ENCODE results near the gene SPTBN4. TPM values are rescaled to one million over a fixed set of nuclear protein-coding genes. Genes with fewer than 3 reads are reported as not detected.

SPTBN4 gene
- total RNA-seq, 2 donors from 2014 or later: 0.21 to 0.25 TPM

- no peaks in the 10 kb centered on the region for H3K9me3 ChIP-seq (ENCODE audit: control insufficient read depth, low read length, poor library complexity, severe bottlenecking)
- Mint-ChIP-seq H3K27me3 (peaks cover 37% of the 10 kb centered on the region), H3K36me3 (ENCODE audit: low read depth) (peaks cover 9% of the 10 kb centered on the region), H3K4me1 (peaks cover 26% of the 10 kb centered on the region), H3K27ac (peak overlapping the region; percentile 49), H3K4me3 (no peak overlapping the region)
- ATAC-seq (no peak), DNase-seq (no peak)
These were observed 57.9 kb downstream of the SPTBN4 start for GRCh38 chr19:40524655-40525054.

DNA sequence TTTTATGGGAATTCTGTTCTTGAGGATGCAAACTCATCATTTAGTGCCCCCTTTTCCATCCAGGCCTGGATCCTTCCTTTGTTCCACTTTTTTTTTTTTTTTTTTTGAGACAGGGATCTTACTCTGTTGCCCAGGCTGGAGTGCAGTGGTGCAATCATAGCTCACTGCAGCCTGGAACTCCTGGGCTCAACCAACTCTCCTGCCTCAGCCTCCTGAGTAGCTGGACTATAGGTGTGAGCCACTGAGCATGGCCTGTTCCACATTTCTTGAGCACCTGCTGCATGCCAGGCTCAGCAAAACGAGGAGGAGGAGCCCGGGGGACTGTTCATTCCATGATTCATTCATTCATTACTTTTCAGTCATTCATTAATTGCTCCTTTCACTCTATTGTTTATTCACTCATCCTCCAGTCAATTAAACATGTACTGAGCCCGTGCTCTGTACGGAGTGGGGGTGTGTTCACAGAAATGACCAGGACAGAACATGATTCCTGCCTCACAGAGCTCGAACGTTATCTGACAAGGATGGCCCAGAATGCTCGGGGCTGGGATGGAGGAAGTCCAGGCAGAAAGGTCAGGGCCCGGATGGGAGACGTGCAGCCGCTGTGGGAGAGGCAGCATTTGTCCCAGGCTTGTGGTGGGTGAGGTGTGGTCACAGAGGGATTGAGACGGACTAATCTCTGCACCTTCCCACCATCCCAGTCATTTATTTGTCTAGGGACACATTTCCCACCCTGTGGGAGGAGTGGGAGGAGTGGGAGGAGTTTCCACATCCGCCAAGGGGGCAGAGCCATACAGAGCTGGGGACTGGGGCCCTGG, 58.6 kb downstream of the SPTBN4 start:
- no peak for DNase-seq
- Mint-ChIP-seq H3K36me3 (ENCODE audit: low read depth) (peaks cover 7% of the 10 kb centered on the region), H3K4me1 (peaks cover 27% of the 10 kb centered on the region), H3K4me3 (no peak overlapping the region), H3K27me3 (peaks cover 33% of the 10 kb centered on the region), H3K27ac (peak overlapping the region; percentile 49)
- ATAC-seq: no peak
- H3K9me3 ChIP-seq (ENCODE audit: control insufficient read depth, low read length, poor library complexity, severe bottlenecking): no peaks in the 10 kb centered on the region

- peak overlapping the region; percentile 31 for H3K4me3 Mint-ChIP-seq
These were observed 61.3 kb downstream of the SPTBN4 start for GRCh38 chr19:40528078-40528477.

DNA sequence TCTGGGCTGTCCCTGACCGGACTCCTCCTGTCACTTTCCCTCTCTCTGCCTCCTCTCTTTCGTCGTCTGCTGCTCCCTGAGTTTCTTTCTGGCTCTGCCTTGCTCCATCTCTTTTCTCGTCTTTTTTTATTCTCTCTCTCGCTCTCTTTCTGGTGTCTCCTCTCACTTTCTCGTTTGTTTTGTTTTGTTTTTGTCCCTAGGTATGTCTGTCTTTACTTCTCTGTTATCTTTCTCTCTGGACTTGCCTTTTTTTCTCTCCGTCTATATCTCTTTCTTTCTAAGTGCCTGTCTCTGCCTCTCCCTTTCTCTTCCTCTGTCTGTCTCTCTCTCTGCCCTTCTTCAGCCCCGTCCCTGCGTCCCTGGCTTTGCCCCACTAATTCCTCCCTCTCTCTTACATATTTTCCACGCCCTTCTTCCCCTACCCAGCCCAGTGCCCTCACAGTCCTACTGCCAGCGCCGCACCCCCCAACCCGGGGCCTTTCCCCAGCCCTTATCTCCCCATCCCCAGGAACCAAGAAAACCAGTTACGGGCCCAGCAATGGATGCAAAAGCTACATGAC, 61.8 kb downstream of the SPTBN4 start:
- Mint-ChIP-seq H3K4me1 (peaks cover 31% of the 10 kb centered on the region), H3K27me3 (peaks cover 37% of the 10 kb centered on the region), H3K4me3 (peak overlapping the region; percentile 84), H3K27ac (peak overlapping the region; percentile 67), H3K36me3 (ENCODE audit: low read depth) (peaks cover 6% of the 10 kb centered on the region)
- ATAC-seq (no peak), DNase-seq (no peak)
- H3K9me3 ChIP-seq (ENCODE audit: control insufficient read depth, low read length, poor library complexity, severe bottlenecking): no peaks in the 10 kb centered on the region

More at GRCh38 chr19:40528078-40528477, 61.3 kb downstream of the SPTBN4 start:
- H3K27ac Mint-ChIP-seq: no peak overlapping the region
- H3K36me3 Mint-ChIP-seq (ENCODE audit: low read depth): peaks cover 6% of the 10 kb centered on the region
- H3K9me3 ChIP-seq (ENCODE audit: control insufficient read depth, low read length, poor library complexity, severe bottlenecking): no peaks in the 10 kb centered on the region
- H3K27me3 Mint-ChIP-seq: peaks cover 40% of the 10 kb centered on the region
- DNase-seq (no peak), ATAC-seq (no peak)
- H3K4me1 Mint-ChIP-seq: peaks cover 31% of the 10 kb centered on the region

DNA sequence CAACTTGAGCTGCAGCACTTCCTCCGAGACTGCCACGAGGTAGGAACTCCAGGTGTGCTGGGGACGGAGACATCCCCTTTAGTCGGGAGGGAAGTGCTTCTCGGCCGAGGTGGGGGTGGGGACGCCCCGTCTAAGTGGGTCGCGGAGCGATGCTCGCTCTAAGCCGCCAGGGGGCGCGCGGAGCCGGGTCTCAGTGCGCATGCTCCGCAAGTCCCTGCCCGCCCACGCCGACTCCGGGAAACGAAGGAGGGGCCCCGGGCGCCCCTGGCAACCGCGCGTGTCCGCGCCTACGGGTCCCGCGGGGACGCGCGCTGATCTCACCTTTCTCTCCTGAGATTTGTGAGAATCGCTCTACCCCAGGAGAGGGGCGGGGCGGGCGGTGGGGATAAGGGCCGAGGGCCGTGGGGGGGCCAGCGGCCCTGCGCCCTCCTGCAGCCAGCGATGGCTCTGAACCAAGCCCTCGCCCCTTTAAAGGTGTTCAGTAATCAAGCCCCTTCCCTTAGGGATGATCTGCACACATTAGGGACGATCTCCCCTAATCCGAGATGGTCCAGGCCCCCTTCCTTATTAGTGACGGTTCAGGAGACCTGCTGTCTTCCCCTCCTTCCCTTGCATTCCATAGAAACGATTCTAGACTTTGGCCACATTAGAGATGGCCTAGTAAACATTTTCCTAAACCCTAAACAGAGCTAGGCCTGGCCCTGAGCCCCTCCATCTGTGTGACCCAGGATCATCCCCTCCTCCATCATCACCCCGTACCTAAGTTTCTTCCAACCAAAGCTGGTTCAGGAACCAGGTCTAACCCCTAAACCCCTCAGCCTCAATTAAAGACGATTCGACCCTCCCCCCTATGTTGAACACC, 62.5 kb downstream of the SPTBN4 start:
- H3K4me1 Mint-ChIP-seq: peaks cover 31% of the 10 kb centered on the region
- H3K27ac Mint-ChIP-seq: peak overlapping the region; percentile 85

DNA sequence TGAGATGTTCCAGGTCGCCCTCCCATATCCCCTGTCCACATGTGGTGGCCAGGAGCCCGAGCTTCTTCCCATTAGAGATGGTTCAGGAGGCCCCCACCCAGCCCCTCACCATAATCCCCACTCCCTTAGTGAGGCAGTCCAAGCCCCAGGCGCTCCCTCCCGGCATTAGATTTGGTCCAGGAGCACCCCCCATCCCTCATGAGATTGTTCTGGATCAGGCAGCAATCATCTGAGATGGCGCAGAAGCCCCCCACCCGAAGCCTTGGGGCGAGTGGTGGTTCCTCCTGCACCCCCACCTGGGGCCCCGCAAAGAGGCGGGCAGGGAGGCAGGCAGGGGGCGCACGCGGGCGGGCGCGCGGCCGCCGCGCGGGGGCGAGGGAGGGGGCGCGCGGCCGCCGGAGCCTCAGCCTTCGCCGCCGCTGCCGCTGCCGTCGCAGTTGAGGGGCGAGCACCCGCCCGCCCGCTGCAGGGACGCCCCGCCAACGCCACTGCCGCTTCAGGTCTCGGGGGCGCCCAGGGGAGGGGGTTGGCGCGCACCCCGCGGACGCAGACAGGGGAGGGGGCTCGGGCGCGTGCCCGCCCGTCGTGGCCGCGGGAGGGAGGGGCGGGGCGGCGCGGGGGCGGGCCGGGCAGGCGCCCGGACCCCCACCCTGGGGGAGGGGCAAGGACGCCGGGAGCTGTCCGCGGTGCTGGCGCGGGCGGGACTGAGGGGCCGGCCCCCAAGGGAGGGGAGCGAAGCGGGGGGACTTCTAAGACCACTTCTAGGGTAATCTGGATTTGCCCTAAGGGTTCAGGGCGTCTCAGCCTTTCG, 63.5 kb downstream of the SPTBN4 start:
- DNase-seq (peak; percentile 13 to 31 (median 25)), ATAC-seq (no peak)
- Mint-ChIP-seq H3K4me3 (peak overlapping the region; percentile 84), H3K36me3 (ENCODE audit: low read depth) (peaks cover 8% of the 10 kb centered on the region), H3K27ac (peak overlapping the region; percentile 85), H3K27me3 (peaks cover 31% of the 10 kb centered on the region), H3K4me1 (peaks cover 28% of the 10 kb centered on the region)
- H3K9me3 ChIP-seq (ENCODE audit: control insufficient read depth, low read length, poor library complexity, severe bottlenecking): no peaks in the 10 kb centered on the region

More for the DNA sequence above, 62.5 kb downstream of the SPTBN4 start:
- Mint-ChIP-seq H3K4me3 (peak overlapping the region; percentile 84), H3K27me3 (peaks cover 37% of the 10 kb centered on the region), H3K36me3 (ENCODE audit: low read depth) (peaks cover 6% of the 10 kb centered on the region)
- peak; percentile 87 to 91 (median 87) for DNase-seq
- H3K9me3 ChIP-seq (ENCODE audit: control insufficient read depth, low read length, poor library complexity, severe bottlenecking): no peaks in the 10 kb centered on the region
- ATAC-seq: peak; percentile 92

GRCh38 chr19:40533508-40533907, 66.7 kb downstream of the SPTBN4 start:
- Mint-ChIP-seq H3K4me3 (no peak overlapping the region), H3K27me3 (peaks cover 21% of the 10 kb centered on the region), H3K36me3 (ENCODE audit: low read depth) (peaks cover 4% of the 10 kb centered on the region), H3K27ac (no peak overlapping the region), H3K4me1 (peaks cover 18% of the 10 kb centered on the region)
- ATAC-seq (no peak), DNase-seq (no peak)
- no peaks in the 10 kb centered on the region for H3K9me3 ChIP-seq (ENCODE audit: control insufficient read depth, low read length, poor library complexity, severe bottlenecking)

GRCh38 chr19:40534148-40534547, 67.3 kb downstream of the SPTBN4 start:
- no peak overlapping the region for H3K27ac Mint-ChIP-seq
- H3K36me3 Mint-ChIP-seq (ENCODE audit: low read depth): peaks cover 4% of the 10 kb centered on the region
- no peak for ATAC-seq

DNA sequence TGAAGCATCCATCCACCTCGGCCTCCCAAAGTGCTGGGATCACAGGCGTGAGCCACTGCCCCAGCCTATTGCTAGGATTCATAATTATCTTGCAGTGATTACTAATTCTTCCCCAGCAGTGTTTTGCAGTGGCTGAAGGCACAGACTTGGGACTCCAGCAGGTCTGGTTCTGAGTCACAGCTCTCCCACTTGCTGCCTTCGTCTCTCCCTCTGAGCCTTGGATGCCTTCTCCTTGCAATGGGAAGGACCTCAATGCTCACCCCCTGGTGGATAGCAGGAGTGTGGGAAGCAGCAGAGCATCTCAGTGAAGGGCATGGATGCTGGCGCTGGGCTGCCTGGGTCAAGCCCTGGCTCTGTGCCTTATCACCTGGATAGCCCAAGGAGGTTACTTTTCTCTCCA, 72.3 kb downstream of the SPTBN4 start:
- H3K27ac Mint-ChIP-seq: no peak overlapping the region
- H3K27me3 Mint-ChIP-seq: peaks cover 9% of the 10 kb centered on the region
- H3K9me3 ChIP-seq (ENCODE audit: control insufficient read depth, low read length, poor library complexity, severe bottlenecking): no peaks in the 10 kb centered on the region
- ATAC-seq: no peak
- no peak for DNase-seq
- H3K36me3 Mint-ChIP-seq (ENCODE audit: low read depth): peaks cover 2% of the 10 kb centered on the region
- H3K4me1 Mint-ChIP-seq: no peaks in the 10 kb centered on the region
- no peak overlapping the region for H3K4me3 Mint-ChIP-seq

More at GRCh38 chr19:40534148-40534547, 67.3 kb downstream of the SPTBN4 start:
- H3K9me3 ChIP-seq (ENCODE audit: control insufficient read depth, low read length, poor library complexity, severe bottlenecking): no peaks in the 10 kb centered on the region
- DNase-seq: no peak
- H3K27me3 Mint-ChIP-seq: peaks cover 21% of the 10 kb centered on the region
- peaks cover 13% of the 10 kb centered on the region for H3K4me1 Mint-ChIP-seq
- H3K4me3 Mint-ChIP-seq: no peak overlapping the region

DNA sequence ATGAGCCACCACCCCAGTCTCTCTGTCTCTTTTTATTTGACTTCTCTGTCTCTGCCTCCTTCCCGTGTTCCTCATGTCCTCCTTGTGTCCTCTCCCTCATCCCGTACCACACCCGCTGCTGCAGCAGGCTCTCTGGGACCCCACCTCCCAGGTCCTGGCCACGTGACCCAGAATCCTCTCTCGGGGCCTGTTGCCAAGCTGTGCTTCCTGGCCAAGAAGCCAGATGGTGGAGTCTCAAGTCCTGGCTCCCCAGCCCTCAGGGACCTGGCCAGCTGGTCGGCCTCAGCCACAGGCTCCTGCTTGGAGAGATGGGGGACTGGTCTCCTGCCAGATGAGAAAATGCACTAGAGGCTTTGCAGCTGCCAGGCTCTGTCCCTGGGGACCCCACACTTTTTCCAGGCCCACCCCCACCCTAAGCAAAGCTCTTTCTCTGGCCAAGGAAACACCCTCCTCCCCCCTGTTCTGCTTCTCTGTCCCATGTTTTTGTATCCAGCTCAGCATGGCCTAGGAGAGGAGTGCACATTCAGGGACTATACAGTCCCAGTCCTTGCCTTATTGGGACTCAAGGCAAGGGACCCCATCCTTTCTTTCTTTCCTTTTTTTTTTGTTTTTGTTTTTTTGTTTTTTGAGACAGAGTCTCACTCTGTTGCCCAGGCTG, 75.5 kb downstream of the SPTBN4 start:
- no peak overlapping the region for H3K4me3 Mint-ChIP-seq
- no peak for ATAC-seq
- H3K27ac Mint-ChIP-seq: peak overlapping the region; percentile 37
- H3K27me3 Mint-ChIP-seq: peaks cover 13% of the 10 kb centered on the region
- DNase-seq: no peak
- H3K4me1 Mint-ChIP-seq: no peaks in the 10 kb centered on the region
- H3K9me3 ChIP-seq (ENCODE audit: control insufficient read depth, low read length, poor library complexity, severe bottlenecking): no peaks in the 10 kb centered on the region
- H3K36me3 Mint-ChIP-seq (ENCODE audit: low read depth): no peaks in the 10 kb centered on the region

DNA sequence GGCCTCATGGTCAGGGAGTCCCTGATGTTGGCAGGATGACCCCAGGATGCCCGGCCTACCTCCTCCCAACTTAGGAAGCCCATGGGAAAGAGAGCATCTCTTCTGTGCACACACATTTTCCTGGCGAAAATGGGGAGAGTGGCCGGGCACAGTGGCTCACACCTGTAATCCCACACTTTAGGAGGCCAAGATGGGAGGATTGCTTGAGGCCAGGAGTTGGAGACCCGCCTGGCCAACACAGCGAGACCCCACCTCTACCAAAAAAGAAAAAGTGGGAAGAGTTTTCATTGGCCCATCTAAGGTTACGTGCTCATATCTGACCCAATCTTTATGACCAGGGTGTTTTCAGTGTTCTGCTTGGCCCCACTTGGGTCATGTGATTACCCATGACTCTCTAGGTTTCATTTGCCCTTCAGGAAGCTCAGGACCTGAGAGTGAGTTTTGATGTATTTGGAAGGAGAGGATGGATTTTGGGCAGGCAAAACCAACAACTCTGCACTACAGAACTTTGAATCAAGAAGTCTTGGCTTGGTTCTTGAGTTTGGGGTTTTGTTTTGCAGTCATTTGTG, 76.3 kb downstream of the SPTBN4 start:
- Mint-ChIP-seq H3K27me3 (peaks cover 14% of the 10 kb centered on the region), H3K36me3 (ENCODE audit: low read depth) (no peaks in the 10 kb centered on the region)

More for the DNA sequence above, 76.3 kb downstream of the SPTBN4 start:
- Mint-ChIP-seq H3K4me3 (no peak overlapping the region), H3K4me1 (no peaks in the 10 kb centered on the region), H3K27ac (no peak overlapping the region)
- no peaks in the 10 kb centered on the region for H3K9me3 ChIP-seq (ENCODE audit: control insufficient read depth, low read length, poor library complexity, severe bottlenecking)
- ATAC-seq (no peak), DNase-seq (no peak)
